ENCODE results near the gene RIMOC1.
"Not testable (repeated sequence)": the region's sequence is repeated elsewhere in the genome, so short reads cannot be mapped to it uniquely, and the experiment has no call there.

The RIMOC1 gene

DNA sequence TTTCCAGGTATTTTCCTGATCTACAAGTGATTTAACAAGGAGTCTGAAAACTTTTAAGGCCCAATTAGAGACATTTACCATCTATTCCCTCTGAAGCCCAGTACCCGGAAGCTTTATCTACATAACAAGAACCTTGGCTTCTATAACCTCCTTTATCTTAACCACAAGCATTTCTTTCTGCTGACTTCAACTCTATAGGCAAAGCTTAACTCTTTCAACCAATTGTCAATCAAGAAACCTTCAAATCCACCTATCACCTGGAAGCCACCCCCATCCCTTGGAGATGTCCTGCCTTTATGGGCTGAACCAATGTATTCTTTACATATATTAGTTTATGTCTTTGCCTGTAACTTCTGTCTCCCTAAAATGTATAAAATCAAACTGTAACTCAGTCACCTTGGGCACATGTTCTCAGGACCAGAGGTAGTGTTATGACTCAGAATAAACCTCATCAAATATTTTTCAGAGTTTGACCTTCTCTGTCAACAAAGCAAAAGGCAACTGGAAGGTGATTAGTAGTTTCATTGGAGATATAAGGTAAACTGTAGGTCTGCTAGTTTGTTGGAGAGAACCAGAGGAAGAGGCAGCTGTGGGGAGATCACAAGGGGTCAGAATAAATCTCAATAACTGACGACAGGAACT lies 13.0 kb upstream of the RIMOC1 start:
- FAIRE-seq: no peak

DNA sequence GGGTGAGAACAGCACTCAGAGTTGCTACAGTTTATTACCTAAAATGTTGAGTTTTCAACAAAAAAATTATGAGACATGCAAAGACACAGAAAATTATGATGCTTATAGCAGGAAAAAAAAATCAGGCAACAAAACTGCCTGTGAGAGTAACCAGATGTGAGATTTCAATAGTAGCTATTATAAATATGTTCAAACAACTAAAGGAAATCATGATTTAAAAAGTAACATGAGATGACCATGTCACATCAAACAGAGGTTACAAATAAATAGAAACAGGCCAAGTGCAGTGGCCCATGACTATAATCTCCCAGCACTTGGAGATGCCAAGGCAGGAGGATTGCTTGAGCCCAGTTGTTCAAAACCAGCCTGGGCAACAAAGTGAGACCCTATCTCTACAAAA lies 12.1 kb upstream of the RIMOC1 start:
- no peak for FAIRE-seq

DNA sequence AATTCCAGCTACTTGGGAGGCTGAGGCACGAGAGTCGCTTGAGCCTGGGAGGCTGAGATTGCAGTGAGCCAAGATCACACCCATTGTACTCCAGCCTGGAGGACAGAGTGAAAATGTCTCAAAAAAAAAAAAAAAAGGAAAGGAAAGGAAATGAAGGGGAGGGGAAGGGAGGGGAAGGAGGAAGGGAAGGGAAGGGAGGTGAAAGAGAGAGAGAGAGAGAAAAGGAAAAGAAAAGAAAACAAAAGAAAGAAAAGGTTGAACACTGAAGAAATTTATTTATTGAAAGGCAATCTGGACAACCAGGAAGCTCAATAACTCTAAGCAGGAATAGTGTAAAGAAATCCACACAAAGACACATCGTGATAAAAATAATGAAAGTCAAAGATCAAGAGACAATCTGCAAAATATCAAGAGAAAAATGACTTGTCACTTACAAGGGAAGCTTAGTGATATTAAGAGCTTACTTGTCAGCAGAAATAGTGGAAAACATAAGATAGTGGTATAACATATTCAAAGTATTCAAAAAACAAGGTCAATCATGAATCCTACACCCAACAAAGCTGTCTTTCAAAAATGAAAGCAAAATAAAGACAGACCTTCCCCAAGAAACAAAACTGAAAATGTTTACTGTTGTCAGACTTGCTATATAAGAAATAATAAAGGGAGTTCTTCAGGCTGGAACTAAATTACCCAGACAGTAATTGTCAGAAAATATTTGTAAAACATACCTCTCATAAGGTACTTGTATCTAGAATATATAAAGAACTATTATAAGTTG lies 10.9 kb upstream of the RIMOC1 start:
- no peak for FAIRE-seq

DNA sequence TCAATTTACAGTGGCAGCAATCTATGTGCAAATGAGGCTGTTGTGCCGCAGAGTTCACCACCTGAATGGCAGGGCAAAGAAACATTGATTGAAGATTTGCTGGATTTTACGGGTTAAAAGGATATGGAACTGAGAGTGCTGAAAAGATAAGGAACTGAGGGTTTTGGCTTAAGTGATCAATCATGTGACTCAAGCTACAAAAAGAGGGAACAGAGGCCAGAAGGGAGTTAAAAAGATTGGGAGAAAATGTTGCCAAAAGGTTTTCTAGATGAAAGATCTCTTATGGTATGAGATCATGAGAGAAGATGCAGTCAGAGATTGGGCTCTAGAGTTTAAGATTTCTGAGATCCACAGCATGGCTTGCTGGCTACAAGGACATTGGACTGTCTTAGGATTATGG lies 7.9 kb upstream of the RIMOC1 start:
- FAIRE-seq: no peak

DNA sequence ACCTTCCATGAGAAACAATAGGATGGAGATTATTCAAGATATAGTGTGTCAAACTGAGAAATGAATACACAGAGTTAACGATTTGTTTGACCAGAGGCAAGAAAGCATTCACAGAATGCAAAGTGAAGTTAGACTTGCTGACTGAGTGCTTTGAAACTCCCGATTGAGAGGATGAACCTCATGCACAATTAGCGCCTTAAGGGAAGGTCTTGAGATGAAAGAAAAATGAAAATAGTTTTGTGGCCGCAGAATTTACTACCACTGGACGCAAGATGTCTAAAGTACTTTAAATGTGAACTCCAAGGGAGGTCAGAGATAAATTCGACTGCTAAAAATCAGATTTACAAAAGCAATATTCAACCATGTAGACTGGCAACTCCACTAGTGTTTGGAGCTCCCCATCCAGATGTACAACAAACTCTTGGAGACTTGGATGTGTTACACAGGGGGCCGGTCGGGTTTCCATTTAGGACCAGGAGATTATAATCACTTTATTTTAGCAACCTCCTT lies 707 bp upstream of the RIMOC1 start:
- no peak for FAIRE-seq

DNA sequence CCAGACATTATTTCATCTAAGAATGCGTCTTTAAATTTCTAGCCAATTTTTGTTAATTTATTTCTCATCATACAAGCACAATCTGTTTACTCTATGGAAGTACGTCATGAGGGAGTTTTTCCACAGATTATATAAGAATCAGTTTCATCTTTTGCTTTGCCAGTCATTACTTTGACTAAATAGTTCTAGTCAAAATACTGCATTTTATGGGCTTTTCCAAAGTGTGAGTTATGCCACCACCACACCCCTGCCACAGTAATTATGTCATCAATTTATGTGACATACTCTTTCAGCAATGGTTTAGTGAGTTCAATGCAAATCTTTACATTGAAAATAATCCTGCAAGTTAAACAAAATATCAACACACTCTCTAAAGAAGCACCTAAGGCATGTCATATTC lies 2.0 kb downstream of the RIMOC1 start:
- FAIRE-seq: no peak

DNA sequence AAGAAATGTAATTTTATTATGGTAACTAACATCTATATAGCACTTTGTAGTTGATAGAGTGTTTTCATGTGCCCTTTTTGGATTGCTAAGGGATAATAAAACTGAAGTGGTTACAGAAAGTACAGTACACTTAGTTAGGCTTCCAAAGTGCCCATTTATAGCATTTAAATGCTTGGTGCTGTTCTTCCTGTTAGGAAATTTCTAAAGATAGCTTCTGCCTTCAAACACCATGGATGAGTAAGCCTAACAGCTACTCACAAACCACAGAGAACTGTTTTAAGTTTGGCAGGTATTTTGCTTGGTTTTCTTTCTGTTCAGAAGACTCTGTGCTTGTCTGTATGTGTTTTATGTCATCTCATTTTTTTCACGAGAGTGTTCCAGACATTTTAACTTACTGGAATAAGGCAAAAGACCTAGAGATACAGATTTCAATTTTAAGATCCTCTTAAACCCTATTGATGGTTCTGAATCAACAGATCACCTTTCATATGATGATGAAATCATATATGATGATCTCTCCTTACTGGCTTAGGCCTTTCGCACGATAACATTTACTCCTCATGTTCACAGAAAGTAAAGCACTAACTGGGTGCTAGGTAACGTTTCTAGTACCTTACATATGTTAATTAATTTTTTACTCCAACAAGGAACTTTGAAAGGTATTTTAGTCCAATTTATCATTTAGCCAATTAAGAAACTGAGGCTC lies 4.4 kb downstream of the RIMOC1 start:
- no peak for FAIRE-seq

DNA sequence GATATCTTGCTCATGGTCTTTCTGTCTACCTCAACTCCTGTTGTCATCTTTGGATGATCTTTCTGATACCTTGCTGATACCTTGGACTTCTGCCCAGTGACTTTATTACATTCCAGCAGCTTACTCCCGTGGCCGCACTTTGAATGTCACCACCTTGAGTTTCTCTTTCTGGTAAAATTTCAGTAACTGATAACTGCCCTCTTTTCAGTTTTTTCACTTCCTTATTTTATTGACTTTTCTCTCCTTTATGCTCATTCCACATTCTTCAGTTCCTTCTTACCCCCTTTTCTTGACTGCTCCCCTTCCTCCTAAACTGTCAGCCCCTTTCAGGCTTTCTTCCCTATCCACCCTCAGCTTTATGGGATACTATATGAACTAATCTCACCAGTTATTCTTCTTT lies 14.0 kb downstream of the RIMOC1 start:
- no peak for FAIRE-seq

DNA sequence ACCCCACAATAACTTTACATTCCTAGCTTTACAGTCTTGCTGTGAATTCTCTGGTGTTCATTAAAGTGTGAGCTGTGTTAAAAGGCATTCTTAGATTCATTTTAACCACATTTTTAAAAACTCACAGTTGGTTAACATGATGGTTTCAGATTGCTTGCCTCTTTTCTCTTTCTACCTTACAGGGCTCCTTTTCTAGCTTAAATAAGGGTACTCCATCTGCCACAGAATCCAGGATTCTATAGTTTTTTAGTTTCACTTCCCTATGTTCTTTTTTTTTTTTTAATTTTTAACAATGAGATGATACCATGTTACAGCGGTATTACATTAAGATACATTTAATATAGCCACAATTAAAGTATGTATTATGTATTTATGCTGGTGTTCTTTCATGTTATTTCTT lies 17.0 kb downstream of the RIMOC1 start:
- no peak for FAIRE-seq

DNA sequence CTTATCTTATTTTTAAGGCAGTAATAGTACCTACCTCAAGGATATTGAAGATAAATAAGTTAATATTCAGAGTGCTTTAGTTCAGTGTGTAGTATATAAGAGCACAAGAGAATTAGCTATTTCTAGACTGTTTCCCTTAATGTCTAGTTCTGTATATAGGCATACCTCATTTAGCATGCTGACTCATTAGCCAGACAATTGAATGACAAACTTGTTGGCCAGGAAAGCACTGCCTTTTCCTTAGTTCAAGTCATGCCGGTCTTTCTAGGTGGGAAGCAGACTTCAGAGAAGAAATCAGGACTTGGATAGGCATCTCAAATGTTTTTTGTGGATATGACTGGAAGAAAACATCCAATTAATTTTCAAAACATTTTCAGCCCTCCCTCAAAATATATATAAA lies 17.7 kb downstream of the RIMOC1 start:
- no peak for FAIRE-seq

DNA sequence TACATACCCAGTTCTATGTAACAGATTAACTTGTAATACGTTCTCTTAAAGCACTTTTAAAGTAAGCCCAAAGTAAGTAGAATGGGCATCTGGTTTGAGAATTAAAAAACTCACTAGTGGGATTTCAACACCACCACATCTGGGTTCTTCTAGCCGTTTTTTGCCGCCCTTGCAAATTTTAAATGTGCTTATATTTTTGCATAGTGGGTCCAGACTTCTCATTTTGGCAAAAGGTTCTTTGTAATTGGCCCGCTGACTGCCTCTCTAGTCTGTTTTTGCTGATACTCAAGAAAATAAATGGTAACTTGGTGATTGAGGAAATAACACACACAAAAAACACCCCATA lies 20.4 kb downstream of the RIMOC1 start:
- FAIRE-seq: no peak

DNA sequence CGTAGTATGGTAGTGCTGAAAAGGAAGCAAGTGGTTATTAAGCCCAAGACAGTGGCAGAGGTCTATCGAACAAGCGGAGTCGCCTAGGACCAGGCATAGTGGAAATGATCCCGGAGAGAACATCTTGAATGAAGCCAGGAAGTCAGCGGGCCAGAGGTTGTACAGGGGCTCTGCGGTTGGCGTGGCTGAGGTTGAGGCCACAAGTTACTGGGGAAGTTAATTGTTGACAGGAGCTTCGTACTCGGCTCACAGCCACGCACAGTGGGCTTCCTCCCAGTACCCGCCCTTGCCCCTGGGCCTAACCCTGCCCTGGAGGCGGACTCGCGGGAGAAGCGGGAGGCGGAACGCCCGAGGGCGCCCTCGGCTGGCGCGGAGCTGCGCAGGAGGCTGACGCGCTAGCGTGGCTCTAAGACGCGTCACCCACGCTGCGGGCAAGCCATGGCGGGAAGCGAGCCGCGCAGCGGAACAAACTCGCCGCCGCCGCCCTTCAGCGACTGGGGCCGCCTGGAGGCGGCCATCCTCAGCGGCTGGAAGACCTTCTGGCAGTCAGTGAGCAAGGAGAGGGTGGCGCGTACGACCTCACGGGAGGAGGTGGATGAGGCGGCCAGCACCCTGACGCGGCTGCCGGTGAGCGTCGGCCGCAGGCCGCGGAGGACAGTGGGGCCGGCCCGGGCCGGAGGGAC lies 20.9 kb downstream of the RIMOC1 start, which contains the start of gene FBXO4:
FBXO4 (plus strand) TSS at position 410 of the 683 bp plus-strand sequence; CDS start at position 439, 29 bp downstream.
- no peak for FAIRE-seq

DNA sequence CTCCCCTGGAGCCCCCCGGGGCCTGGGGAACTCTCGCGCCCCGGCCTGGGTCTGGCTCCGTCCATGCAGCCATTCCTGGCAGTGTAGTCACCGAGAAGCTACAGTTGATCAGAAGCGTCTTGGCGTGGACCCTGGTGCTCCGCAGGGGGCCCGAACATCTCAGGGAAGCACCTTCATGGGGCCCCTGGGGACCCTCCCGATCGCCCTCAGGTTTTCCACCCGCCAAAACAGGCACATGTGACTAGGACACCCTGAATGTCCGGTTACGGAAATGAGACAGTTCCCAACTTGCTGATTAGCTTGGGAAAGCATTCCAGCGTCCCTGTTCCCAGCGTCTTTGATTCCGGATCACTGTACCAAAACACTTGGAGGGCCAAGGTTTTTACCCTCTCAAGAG lies 21.4 kb downstream of the RIMOC1 start:
- no peak for FAIRE-seq

DNA sequence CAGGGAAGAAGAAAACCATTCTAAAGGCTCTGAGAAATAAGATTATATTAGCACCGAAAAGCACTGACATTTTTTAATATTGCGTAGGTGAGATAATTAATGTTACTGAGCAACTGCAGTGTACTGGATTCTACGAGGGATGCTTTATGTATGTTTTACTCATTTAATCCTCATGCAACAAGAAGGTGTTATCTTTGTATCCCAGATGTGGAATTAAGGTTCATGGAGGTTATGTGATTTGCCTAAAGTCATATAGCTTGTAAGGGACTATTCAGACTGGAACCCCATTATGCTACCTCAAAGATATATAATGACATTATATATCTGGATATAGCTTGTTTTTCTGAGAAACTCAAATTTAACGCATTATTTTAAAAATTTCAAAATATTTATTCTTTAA lies 23.5 kb downstream of the RIMOC1 start:
- no peak for FAIRE-seq

DNA sequence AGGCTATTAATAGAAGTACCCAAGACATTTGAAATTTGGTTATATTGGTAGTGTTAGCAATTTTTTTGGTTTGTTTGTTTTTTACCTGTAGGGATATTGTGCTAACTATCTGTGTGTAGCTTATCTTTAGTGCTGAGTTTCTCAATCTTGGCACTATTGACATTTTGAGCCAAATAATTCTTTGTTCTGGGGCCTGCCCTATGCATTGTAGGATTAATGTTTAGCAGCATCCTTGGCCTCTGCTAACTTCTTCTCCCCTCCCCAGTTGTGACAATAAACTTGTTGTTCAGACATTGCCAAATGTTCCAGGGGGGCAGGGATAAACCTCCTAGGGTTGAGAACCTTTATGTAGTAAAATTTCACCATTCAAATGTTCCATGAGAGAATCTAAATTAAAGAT lies 24.9 kb downstream of the RIMOC1 start:
- FAIRE-seq: no peak

DNA sequence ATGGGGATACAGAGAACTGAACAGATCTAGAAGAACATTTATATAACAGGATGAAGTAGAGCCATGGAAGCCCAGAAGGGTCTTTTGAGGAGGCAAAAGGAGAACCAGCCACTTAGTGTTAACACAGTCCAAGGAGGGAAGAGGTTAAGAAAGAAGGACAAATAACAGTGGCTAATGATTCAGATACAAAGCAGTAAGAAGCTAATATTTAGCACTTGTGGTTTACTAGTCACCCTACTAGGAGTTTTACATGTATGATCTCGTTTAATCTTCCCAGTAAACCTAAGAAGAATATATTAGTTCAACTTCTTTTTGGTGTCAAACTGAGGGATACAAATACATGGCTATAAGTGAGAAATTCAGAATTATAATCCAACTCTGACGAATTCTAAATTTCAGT lies 28.6 kb downstream of the RIMOC1 start:
- no peak for FAIRE-seq

DNA sequence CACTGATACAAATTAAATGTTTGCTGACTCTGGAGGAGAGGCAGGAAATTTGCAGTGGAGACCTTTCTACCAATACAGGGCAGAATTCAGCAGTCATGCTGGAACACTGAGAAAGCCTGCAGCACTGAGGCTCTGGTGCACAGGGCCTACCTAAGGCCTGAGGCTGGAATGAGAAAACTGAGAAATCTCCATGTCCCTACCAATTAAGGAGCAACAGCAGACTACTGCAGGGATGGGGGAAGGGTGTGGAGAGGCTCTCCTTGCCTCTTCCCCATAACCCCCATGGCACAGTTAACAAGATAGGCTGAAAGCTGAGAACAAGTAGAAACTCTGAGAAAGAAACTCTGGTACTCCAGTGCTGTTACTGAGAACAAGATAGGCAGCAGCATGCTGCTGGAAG lies 31.4 kb downstream of the RIMOC1 start:
- FAIRE-seq: no peak

DNA sequence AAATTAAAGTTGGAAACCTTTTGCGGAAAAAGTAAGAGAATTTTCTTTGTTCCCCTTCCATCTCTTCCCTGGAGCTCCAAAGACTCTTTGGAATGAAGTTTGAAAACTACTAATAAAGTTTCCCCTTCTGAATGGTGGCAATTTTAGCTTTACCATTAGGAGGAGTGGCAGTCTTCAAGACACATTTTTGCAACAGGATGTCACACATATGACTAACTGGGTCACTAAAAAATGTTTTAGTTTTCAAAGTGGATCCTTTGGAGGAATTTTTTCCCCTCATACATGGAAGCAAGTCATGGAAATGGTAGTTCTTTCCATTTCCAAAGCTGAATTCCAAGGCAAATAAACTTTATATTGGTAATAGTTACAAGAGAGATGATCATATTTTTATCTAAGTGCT lies 36.5 kb downstream of the RIMOC1 start:
- no peak for FAIRE-seq

DNA sequence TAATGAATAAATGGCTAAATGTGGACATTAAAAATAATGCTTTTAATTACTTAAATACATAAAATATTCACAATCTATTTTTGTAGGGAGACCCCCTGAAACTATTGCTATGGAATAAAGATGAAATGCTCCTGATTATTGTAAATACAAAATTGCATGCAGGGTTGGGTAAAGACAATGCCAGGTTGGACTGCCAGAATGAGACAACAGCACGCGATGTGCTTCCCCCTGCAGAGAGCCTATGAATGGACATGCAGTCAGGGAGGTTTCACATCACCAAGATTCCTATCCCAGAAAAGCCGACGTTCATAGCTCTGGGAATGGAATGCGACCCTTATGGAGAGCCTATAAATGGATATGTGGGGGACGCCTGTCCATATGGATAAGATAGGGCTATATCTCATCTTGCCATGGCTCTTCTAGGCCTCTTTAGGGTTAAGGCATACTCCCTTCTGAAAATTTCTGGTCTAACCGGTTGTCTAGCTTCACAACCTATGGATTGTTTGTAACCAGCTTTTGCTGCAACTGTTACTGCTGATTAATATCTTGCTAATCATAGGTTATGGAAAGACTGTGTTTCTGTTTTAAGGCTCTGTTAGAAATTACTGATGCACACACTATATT lies 41.3 kb downstream of the RIMOC1 start:
- FAIRE-seq: not testable (repeated sequence)

DNA sequence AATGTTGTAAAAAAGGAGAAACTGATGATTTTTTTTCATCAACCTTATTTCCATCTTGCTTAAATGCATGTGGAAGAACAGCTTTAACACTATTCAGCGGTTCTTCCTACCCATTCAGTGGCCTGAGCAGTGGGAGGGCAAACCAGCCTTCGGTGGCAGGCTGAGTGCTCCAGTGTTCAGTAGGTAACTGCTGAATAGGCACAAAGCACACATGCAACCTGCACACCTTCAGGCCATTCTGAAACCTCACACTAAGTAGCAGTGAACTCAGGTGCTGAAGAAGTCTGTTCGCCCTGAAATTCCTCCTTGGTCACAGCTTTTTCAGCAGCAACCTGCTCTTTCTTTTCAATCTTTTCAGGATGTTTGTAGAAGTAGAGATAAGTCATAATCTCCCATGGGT lies 47.1 kb downstream of the RIMOC1 start:
- no peak for FAIRE-seq
